Hematopoietic multipotent progenitor cell (in vitro differentiated cells): ENCODE data around the gene SPEG. TPM values are rescaled to one million over a fixed set of nuclear protein-coding genes. Genes with fewer than 3 reads are reported as not detected.
A peak's percentile ranks its signal among the peaks of the same experiment; 100 is the strongest.

Experiments used
- DNase-seq, 3 donors: peaks; one replicate each; pipeline ENCODE4 v3.0.0-alpha.2; 2011 to 2015; ENCODE audit warnings: low read depth in 2 of 3, low spot score in 2 of 3
- total RNA-seq: library from RNA; depleted of rRNA; stranded (reverse); fragments of >200 nt; gene quantifications from one replicate; pipeline ENCODE4 v1.2.3, GENCODE V29; 2012

Gene SPEG
- total RNA-seq, 1 donor: 0.81 TPM

- DNase-seq: no peak
These were observed 11.6 kb upstream of the SPEG start for GRCh38 chr2:219422952-219423534.

DNA sequence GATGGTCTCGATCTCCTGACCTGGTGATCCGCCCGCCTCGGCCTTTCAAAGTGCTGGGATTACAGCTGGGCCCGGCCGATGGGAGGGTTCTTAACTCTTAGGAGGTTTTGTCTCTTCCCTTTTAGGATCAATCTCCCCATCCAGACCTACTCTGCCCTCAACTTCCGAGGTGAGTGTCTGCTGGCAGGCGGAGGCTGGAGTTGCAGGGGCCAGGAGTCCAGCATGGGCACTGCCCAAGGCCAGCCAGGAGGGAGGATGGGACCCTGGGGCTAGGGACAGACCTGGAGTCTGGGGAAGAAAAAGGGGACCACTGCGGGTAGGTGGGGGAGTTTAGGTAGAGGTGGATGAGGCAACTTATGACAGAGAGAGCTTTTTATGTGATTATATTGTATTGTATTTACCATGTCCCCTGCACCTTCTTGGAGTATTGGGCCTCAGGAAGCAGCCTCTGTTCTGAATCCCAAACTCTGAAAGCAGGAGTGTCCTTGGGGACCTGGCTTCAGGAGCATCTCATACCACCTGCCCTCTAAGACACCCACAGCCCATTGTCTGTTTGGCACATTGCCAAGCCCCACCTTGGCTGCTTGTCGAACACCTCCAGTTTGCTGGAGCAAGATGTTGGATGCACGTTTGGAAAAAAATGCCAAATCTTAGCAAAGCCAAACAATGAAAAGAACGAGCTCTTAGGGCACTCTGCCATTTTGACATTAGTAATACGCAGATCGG lies 10.8 kb upstream of the SPEG start:
- no peak for DNase-seq

DNA sequence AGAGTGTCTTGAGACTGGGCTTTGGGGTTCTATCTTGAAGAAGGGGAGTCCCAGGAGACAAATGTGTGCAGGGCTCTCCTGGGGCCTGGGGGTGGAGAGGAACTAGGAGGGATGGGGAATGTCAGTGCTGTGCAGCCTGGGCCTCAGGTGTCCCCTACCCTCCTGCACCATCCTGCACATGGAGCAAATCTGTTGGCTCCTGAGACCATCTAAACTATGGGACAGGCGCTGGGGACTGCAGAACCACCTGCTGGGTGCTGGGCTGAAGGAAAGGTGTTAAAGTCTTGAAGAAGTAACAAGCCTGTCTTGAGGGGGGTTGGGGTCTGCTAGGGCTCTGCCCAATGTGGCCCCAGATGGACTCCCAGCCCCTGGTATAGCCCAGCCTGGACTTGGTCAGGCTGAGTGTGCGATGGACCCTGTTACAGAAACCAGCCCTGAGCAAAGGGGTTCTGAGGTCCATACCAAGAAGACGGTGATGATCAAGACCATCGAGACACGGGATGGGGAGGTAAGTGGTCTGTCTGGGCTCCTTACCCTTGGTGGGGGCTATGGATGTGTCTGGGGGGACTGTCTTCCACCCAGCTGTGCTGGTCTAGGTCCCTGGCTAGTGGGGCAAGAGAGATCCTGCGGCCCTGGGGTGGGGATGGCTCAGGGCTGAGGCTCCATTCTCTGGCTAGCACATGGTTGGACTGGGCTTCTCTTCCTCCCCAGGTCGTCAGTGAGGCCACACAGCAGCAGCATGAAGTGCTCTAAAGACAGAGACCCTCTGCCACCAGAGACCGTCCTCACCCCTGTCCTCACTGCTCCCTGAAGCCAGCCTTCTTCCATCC lies 9.2 kb upstream of the SPEG start:
- no peak for DNase-seq

GRCh38 chr2:219426068-219426443 lies 8.6 kb upstream of the SPEG start:
- no peak for DNase-seq

- no peak for DNase-seq
These were observed 8.0 kb upstream of the SPEG start for GRCh38 chr2:219426534-219427136.

- DNase-seq: no peak
These were observed 6.2 kb upstream of the SPEG start for GRCh38 chr2:219428469-219428868.

GRCh38 chr2:219429958-219430606 lies 4.6 kb upstream of the SPEG start:
- DNase-seq: no peak

DNA sequence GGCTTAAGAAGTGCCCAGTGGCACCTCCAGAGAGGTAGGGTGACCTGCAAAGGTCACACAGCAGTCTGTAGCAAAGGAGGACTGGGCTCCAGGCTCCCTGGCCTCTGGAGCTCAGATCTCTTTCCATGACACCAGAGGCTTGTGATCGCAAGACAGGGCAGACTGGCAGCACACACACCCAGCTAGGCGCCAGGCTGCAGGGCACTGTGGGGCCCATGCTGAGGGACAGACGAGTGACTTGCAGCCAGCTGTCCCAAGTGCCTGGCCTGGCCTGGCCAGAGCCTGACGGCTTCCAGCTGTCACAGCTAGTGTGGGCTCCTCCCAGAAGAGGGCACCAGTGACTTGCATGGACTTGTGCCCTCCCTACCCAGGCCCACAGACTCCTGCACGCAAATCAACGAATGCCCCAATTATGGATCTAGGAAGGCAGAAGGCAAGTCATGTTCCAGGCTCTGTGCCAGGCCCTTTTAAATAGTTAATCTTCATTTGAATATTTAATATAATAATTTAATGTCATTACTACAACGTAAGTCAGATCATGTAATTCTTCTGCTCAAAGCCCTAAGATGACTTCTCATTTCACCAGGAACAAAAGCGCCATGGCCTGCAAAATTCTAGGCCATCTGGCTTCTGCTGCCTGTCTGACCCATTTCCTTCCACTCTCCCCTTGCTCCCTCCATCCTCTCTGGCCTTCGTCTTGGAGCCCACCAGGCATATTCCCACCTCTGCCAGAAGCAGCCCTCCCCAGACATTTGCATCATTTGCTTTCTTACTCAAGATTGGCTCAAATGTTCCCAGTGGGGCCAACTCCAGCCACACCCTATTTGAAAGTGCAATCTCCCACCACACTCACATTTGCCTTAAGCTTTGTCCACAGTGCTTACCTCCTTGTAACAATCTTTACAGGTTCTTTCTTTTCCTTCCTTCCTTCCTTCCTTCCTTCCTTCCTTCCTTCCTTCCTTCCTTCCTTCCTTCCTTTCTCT lies 3.7 kb upstream of the SPEG start:
- DNase-seq: peak in 2 of 3 donors; percentile 24 to 26

GRCh38 chr2:219433666-219434467 lies 776 bp upstream of the SPEG start:
- peak in 2 of 3 donors; percentile 44 to 75 for DNase-seq

DNA sequence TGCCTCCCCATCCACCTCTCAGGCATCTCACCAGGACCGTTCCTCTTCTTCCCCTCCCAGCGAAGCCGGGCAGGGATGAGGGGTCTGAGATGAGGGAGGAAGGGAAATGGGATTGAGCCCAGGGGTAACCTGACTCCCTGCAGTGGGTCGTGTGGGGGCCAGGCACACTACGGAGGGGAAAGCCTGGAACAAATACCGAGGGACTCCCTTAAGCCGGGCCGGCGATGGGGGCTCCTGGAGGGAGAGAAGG lies 250 bp upstream of the SPEG start:
- no peak for DNase-seq

GRCh38 chr2:219435701-219436100 lies 1.1 kb downstream of the SPEG start:
- no peak for DNase-seq

- DNase-seq: no peak
These were observed 1.8 kb downstream of the SPEG start for GRCh38 chr2:219436491-219436890.

DNA sequence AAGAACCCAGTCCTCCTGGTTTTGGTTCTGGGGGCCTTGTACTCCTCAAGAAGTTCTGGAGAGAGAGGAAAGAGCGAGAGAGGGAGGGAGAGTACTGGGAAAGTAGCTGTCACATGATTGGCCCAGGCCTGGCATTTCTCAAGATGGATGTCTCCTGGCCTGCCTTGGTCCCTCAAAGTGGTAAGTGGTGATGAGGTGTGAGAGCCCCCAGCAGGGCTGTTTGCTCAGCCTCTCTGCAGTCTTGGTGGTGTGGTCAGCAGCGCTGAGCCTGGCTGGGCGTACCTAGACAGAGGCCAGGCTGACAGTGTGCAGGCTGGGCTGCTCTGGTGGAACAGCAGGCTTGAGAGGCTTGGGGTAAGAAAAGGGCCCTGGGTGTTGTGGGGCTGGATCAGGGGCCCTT lies 2.5 kb downstream of the SPEG start:
- no peak for DNase-seq

- DNase-seq: no peak
These were observed 3.1 kb downstream of the SPEG start for GRCh38 chr2:219437690-219438206.

DNA sequence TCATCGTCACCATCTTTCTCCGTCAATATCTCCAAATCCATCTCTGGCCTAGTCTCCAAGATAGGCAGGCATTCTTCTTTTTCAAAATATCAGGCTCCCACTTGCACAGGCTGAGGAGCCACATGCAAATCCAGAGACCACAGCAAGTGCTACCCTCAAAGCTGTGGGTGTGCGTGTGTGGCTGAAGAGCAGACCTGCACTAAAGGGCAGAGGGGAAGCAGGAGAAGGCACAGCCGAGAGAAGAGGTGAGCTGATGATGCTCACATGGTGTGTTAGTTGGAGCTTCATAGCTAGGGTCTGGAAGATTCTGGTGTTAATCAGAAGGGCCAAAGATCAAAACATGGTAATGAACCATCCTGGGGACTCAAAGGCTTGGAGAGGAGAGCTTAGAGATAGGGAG lies 3.8 kb downstream of the SPEG start:
- DNase-seq: no peak

- no peak for DNase-seq
These were observed 4.9 kb downstream of the SPEG start for GRCh38 chr2:219439506-219439905.

DNA sequence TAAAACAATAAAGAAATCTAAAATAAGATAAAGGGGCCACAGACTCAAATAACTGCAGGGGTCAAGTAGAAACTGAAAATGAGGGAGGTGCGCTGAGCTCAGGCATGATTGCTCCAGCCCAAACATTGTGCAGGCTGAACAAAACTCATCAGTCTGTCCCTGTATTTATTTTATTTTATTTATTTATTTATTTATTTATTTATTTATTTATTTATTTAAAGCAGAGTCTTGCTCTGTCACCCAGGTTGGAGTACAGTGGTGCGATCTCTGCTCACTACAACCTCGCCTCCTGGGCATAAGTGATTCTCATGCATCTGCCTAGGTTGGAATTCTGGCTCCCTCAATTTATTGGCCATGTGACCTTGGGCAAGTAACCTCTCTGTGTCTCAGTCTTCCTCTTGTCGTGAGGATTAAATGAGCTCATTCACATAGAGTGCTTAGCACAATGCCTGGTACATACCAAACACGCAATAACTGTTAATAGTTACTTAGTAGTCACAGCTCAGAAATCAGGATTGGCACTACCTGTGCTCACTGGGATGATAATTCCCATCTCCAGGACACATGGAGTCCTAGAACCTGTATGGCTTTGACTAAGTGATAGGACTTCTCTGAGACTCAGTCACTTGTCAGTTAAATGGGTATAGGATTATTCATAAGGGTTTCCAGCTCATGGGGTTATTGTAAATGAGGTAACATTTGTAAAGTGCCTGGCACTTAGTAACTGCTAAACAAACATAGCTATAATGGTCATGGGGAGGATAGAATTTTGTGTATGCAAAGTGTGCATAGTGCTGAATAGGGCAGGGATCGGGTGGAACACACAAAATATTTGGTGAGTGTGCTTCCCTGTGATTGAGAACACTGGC lies 6.0 kb downstream of the SPEG start:
- no peak for DNase-seq
